GM12865 (cell line): ENCODE measurements around the gene GNAT3.

ENCODE experiments used
- DNase-seq: peaks from one replicate; pipeline ENCODE4 v3.0.0; 2010; ENCODE audit warnings: low read depth
- H3K4me3 ChIP-seq: 2 replicates; pipeline ENCODE4 v1.5.1; 2011; ENCODE audit warnings: mild to moderate bottlenecking, low read depth, low read length, control low read depth
- CTCF ChIP-seq: IDR thresholded peaks from 2 replicates; pipeline ENCODE4 v1.5.1; 2011; ENCODE audit warnings: low read length, control low read depth, low read depth, inconsistent platforms; ENCODE audit not compliant: insufficient read depth; ENCODE audit errors: missing control alignments

GNAT3 gene

GRCh38 chr7:80444811-80445210, 67.1 kb downstream of the GNAT3 start:
- no peak overlapping the region for H3K4me3 ChIP-seq
- no peak for DNase-seq
- no peak for TF ChIP-seq CTCF

- no peak for TF ChIP-seq CTCF
- DNase-seq = no peak
- no peak overlapping the region for H3K4me3 ChIP-seq
These were observed 68.5 kb downstream of the GNAT3 start for GRCh38 chr7:80443325-80443724.

GRCh38 chr7:80440883-80441282, 71.0 kb downstream of the GNAT3 start:
- no peak overlapping the region for H3K4me3 ChIP-seq
- no peak for DNase-seq
- no peak for TF ChIP-seq CTCF

GRCh38 chr7:80439894-80440821, 71.7 kb downstream of the GNAT3 start:
- no peak for DNase-seq
- no peak overlapping the region for H3K4me3 ChIP-seq
- no peak for TF ChIP-seq CTCF

- no peak for DNase-seq
- no peak for TF ChIP-seq CTCF
- H3K4me3 ChIP-seq = no peak overlapping the region
These were observed 76.3 kb downstream of the GNAT3 start for GRCh38 chr7:80435521-80435920.

- DNase-seq = no peak
- no peak for TF ChIP-seq CTCF
- no peak overlapping the region for H3K4me3 ChIP-seq
These were observed 77.8 kb downstream of the GNAT3 start for GRCh38 chr7:80434047-80434446.

GRCh38 chr7:80432166-80432565, 79.7 kb downstream of the GNAT3 start:
- TF ChIP-seq CTCF = no peak
- no peak overlapping the region for H3K4me3 ChIP-seq
- no peak for DNase-seq
